Ascending aorta (tissue), 2 donors: ENCODE measurements around the gene GH2. TPM values are rescaled to one million over a fixed set of nuclear protein-coding genes. Genes with fewer than 3 reads are reported as not detected.

Source experiments
- DNase-seq, 2 donors: peaks; one replicate each; pipeline ENCODE4 v3.0.0-alpha.2; 2019; ENCODE audit warnings: low spot score in 2 of 2
- H3K27ac ChIP-seq, 2 donors: fragments of 200-600 bp; sonication (generic); one replicate each; pipeline ENCODE4 v1.5.1; 2016 to 2017; ENCODE audit warnings: mild to moderate bottlenecking in 1 of 2
- H3K27me3 ChIP-seq: fragments of 200-600 bp; sonication (generic); one replicate; pipeline ENCODE4 v1.5.1; 2017
- H3K36me3 ChIP-seq, 2 donors: fragments of 200-600 bp; sonication (generic); one replicate each; pipeline ENCODE4 v1.5.1; 2016
- H3K4me1 ChIP-seq, 2 donors: fragments of 200-600 bp; sonication (generic); one replicate each; pipeline ENCODE4 v1.5.1; 2016 to 2017; ENCODE audit warnings: mild to moderate bottlenecking in 1 of 2
- H3K4me3 ChIP-seq, 2 donors: fragments of 200-600 bp; sonication (generic); one replicate each; pipeline ENCODE4 v1.5.1; 2016 to 2017; ENCODE audit warnings: mild to moderate bottlenecking in 1 of 2
- H3K9me3 ChIP-seq, 2 donors: fragments of 200-600 bp; sonication (generic); one replicate each; pipeline ENCODE4 v1.5.1; 2016
- CTCF ChIP-seq, 3 experiments: fragments of 200-600 bp in 2 of 3; fragments of 450-650 bp in 1 of 3; sonication (generic) in 2 of 3; IDR thresholded peaks; one replicate each; pipeline ENCODE4 v1.5.1; 2016 to 2019; ENCODE audit warnings: antibody characterized with exemption in 3 of 3, mild to moderate bottlenecking in 1 of 3, moderate library complexity in 1 of 3
- intact Hi-C: fragments of 100-400 bp; cut with DNase I; formaldehyde crosslinking; loops from one replicate; pipeline ENCODE4 v1.15.1; 2023
- total RNA-seq: library from RNA; depleted of rRNA; stranded (reverse); fragments of >200 nt; gene quantifications from one replicate; pipeline ENCODE4 v1.1.0, GENCODE V29; 2016

Gene GH2
- total RNA-seq, 1 donor from 2014 or later = not detected

- intact Hi-C loops = no loop called here
These were observed 50.2 kb downstream of the GH2 start for GRCh38 chr17:63831505-63831904.

DNA sequence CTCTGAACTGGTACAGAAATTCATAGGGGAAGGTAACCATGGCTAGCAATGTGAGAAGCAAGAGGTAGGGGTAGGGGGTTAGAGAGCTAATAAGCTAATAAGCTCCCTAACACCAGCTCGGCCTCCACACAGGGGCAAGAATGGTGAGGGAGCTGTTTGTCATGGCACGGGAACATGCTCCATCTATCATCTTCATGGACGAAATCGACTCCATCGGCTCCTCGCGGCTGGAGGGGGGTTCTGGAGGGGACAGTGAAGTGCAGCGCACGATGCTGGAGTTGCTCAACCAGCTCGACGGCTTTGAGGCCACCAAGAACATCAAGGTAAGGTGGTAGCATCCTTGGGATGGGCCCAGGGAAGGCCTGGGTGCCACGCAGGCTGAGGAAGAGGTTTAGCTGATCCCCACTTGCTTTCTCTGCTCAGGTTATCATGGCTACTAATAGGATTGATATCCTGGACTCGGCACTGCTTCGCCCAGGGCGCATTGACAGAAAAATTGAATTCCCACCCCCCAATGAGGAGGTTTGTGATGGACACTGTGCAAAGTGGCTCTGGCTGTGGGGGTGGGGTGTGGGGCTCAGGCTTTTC, 50.7 kb downstream of the GH2 start:
- DNase-seq = no peak
- no peak overlapping the region for H3K4me3 ChIP-seq
- H3K36me3 ChIP-seq = peaks cover 69 to 70% of the 10 kb centered on the region in 2 donors
- no peak for TF ChIP-seq CTCF (IDR thresholded peaks at IDR 0.05)
- intact Hi-C loops = no loop called here
- peaks cover 10 to 16% of the 10 kb centered on the region in 2 donors for H3K4me1 ChIP-seq
- no peak overlapping the region for H3K27ac ChIP-seq
- no peaks in the 10 kb centered on the region for H3K27me3 ChIP-seq
- no peaks in the 10 kb centered on the region for H3K9me3 ChIP-seq

More at GRCh38 chr17:63831505-63831904, 50.2 kb downstream of the GH2 start:
- no peak for DNase-seq
- no peak for TF ChIP-seq CTCF (IDR thresholded peaks at IDR 0.05)
- Histone ChIP-seq H3K27me3 (no peaks in the 10 kb centered on the region), H3K4me3 (no peak overlapping the region), H3K27ac (no peak overlapping the region), H3K36me3 (peaks cover 71 to 75% of the 10 kb centered on the region in 2 donors), H3K4me1 (peaks cover 10 to 14% of the 10 kb centered on the region in 2 donors), H3K9me3 (no peaks in the 10 kb centered on the region)

DNA sequence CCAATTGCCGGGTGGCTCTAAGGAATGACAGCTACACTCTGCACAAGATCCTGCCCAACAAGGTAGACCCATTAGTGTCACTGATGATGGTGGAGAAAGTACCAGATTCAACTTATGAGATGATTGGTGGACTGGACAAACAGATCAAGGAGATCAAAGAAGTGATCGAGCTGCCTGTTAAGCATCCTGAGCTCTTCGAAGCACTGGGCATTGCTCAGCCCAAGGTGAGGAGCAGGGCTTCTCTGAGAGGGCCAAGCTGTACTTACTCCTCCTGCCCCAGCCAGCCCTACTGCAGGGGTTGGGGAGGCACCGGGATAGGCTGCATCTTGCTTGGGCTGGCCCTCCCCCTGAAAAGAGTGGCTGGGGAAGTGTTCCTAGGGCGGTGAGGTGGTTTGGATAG, 51.5 kb downstream of the GH2 start:
- no peak overlapping the region for H3K4me3 ChIP-seq
- H3K36me3 ChIP-seq = peaks cover 64 to 70% of the 10 kb centered on the region in 2 donors
- peaks cover 10 to 22% of the 10 kb centered on the region in 2 donors for H3K4me1 ChIP-seq
- intact Hi-C loops = no loop called here
- no peak for TF ChIP-seq CTCF (IDR thresholded peaks at IDR 0.05)
- no peaks in the 10 kb centered on the region for H3K9me3 ChIP-seq
- H3K27ac ChIP-seq = no peak overlapping the region
- no peak for DNase-seq
- no peaks in the 10 kb centered on the region for H3K27me3 ChIP-seq

Other genes with a start within 250 kb of the GH2 start
- gene LIMD2, start 181.8 kb downstream of the GH2 start, total RNA-seq = 27.0 TPM
- 3.2 TPM for gene STRADA, start 140.1 kb downstream of the GH2 start, total RNA-seq
- 76.2 TPM for gene CCDC47, start 108.3 kb downstream of the GH2 start, total RNA-seq
- 37.5 TPM for gene DDX42, start 107.8 kb downstream of the GH2 start, total RNA-seq
- gene PSMC5, start 54.5 kb downstream of the GH2 start, total RNA-seq = 83.7 TPM
- gene FTSJ3, start 54.3 kb downstream of the GH2 start, total RNA-seq = 18.2 TPM
- gene SMARCD2, start 39.3 kb downstream of the GH2 start, total RNA-seq = 78.0 TPM
- gene CSH2, start 8.3 kb downstream of the GH2 start, total RNA-seq = not detected
- gene CSH1, start 14.6 kb upstream of the GH2 start, total RNA-seq = not detected
- not detected for gene CSHL1, start 29.3 kb upstream of the GH2 start, total RNA-seq
- gene GH1, start 36.9 kb upstream of the GH2 start, total RNA-seq = not detected
- not detected for gene CD79B, start 50.4 kb upstream of the GH2 start, total RNA-seq
- gene SCN4A, start 91.0 kb upstream of the GH2 start, total RNA-seq = 1.3 TPM
- gene PRR29, start 116.4 kb upstream of the GH2 start, total RNA-seq = 1.5 TPM
- gene ICAM2, start 138.7 kb upstream of the GH2 start, total RNA-seq = 212 TPM
- 26.5 TPM for gene ERN1, start 248.2 kb upstream of the GH2 start, total RNA-seq